ENCODE results near the gene LRP11.

GRCh38 chr6:149888093-149888492 lies 23.9 kb upstream of the LRP11 start:
- TF ChIP-seq CTCF (IDR thresholded peaks at IDR 0.05; ENCODE audit: poor library complexity) (no peak), EZH2 (IDR thresholded peaks at IDR 0.05; ENCODE audit: borderline replicate concordance) (no peak), EZH2phosphoT487 (IDR thresholded peaks at IDR 0.05; ENCODE audit: low read depth, severe bottlenecking, unreplicated experiment) (no peak)

Data from hepatocyte (in vitro differentiated cells).